Rectal smooth muscle tissue (tissue), 1 donor: ENCODE measurements around the gene RBL1.
"Not testable (repeated sequence)": the region's sequence is repeated elsewhere in the genome, so short reads cannot be mapped to it uniquely, and the experiment has no call there.

Experiments used
- H3K27ac ChIP-seq: one replicate; pipeline ENCODE4 v1.7.0; 2013; ENCODE audit warnings: low read depth, low read length, inconsistent platforms
- H3K27me3 ChIP-seq: one replicate; pipeline ENCODE4 v1.7.0; 2013; ENCODE audit warnings: low read length; ENCODE audit not compliant: control insufficient read depth, insufficient read depth
- H3K36me3 ChIP-seq: one replicate; pipeline ENCODE4 v1.7.0; 2013; ENCODE audit warnings: low read length; ENCODE audit not compliant: control insufficient read depth, insufficient read depth
- H3K4me1 ChIP-seq: one replicate; pipeline ENCODE4 v1.7.0; 2013; ENCODE audit warnings: low read length; ENCODE audit not compliant: control insufficient read depth, insufficient read depth
- H3K4me3 ChIP-seq: one replicate; pipeline ENCODE4 v1.7.0; 2013; ENCODE audit warnings: low read length
- H3K9ac ChIP-seq: one replicate; pipeline ENCODE4 v1.7.0; 2013; ENCODE audit warnings: low read length

The RBL1 gene

GRCh38 chr20:37111926-37112455 is 16.2 kb upstream of the RBL1 start:
- H3K27me3 ChIP-seq = no peaks in the 10 kb centered on the region
- no peak overlapping the region for H3K9ac ChIP-seq
- H3K4me3 ChIP-seq = no peak overlapping the region
- H3K36me3 ChIP-seq = no peaks in the 10 kb centered on the region
- H3K27ac ChIP-seq = no peak overlapping the region
- H3K4me1 ChIP-seq = no peaks in the 10 kb centered on the region

GRCh38 chr20:37108676-37109075 is 12.9 kb upstream of the RBL1 start:
- Histone ChIP-seq H3K27me3 (no peaks in the 10 kb centered on the region), H3K4me1 (no peaks in the 10 kb centered on the region), H3K9ac (no peak overlapping the region), H3K4me3 (no peak overlapping the region), H3K27ac (no peak overlapping the region), H3K36me3 (no peaks in the 10 kb centered on the region)

GRCh38 chr20:37102571-37102970 is 6.8 kb upstream of the RBL1 start:
- H3K27ac ChIP-seq = no peak overlapping the region

GRCh38 chr20:37096415-37097041 is 731 bp upstream of the RBL1 start:
- no peaks in the 10 kb centered on the region for H3K36me3 ChIP-seq
- no peaks in the 10 kb centered on the region for H3K4me1 ChIP-seq
- no peak overlapping the region for H3K27ac ChIP-seq
- no peak overlapping the region for H3K9ac ChIP-seq
- H3K27me3 ChIP-seq = no peaks in the 10 kb centered on the region
- peak overlapping the region; percentile 92 for H3K4me3 ChIP-seq

More at GRCh38 chr20:37102571-37102970, 6.8 kb upstream of the RBL1 start:
- H3K4me3 ChIP-seq = no peak overlapping the region
- no peaks in the 10 kb centered on the region for H3K36me3 ChIP-seq
- no peaks in the 10 kb centered on the region for H3K4me1 ChIP-seq
- no peak overlapping the region for H3K9ac ChIP-seq
- H3K27me3 ChIP-seq = no peaks in the 10 kb centered on the region

GRCh38 chr20:37095108-37095598 is 644 bp downstream of the RBL1 start:
- no peaks in the 10 kb centered on the region for H3K4me1 ChIP-seq
- H3K27me3 ChIP-seq = no peaks in the 10 kb centered on the region
- no peak overlapping the region for H3K27ac ChIP-seq
- no peaks in the 10 kb centered on the region for H3K36me3 ChIP-seq
- peak overlapping the region; percentile 74 for H3K9ac ChIP-seq
- peak overlapping the region; percentile 92 for H3K4me3 ChIP-seq

GRCh38 chr20:37090407-37090806 is 5.4 kb downstream of the RBL1 start:
- Histone ChIP-seq H3K4me1 (no peaks in the 10 kb centered on the region), H3K36me3 (no peaks in the 10 kb centered on the region), H3K9ac (no peak overlapping the region), H3K27ac (no peak overlapping the region), H3K27me3 (no peaks in the 10 kb centered on the region), H3K4me3 (no peak overlapping the region)

- no peak overlapping the region for H3K4me3 ChIP-seq
- no peaks in the 10 kb centered on the region for H3K4me1 ChIP-seq
- H3K9ac ChIP-seq = no peak overlapping the region
- no peaks in the 10 kb centered on the region for H3K27me3 ChIP-seq
- H3K36me3 ChIP-seq = peaks cover 2% of the 10 kb centered on the region
- no peak overlapping the region for H3K27ac ChIP-seq
Measured at GRCh38 chr20:37081717-37082289, 14.0 kb downstream of the RBL1 start.

GRCh38 chr20:37077009-37077408 is 18.8 kb downstream of the RBL1 start:
- Histone ChIP-seq H3K9ac (no peak overlapping the region), H3K4me1 (no peaks in the 10 kb centered on the region)

GRCh38 chr20:37075932-37076685 is 19.7 kb downstream of the RBL1 start:
- H3K4me1 ChIP-seq = no peaks in the 10 kb centered on the region
- no peaks in the 10 kb centered on the region for H3K27me3 ChIP-seq
- no peak overlapping the region for H3K27ac ChIP-seq
- H3K9ac ChIP-seq = no peak overlapping the region
- no peak overlapping the region for H3K4me3 ChIP-seq
- H3K36me3 ChIP-seq = no peaks in the 10 kb centered on the region

More at GRCh38 chr20:37077009-37077408, 18.8 kb downstream of the RBL1 start:
- Histone ChIP-seq H3K36me3 (peaks cover 1% of the 10 kb centered on the region), H3K27me3 (no peaks in the 10 kb centered on the region), H3K27ac (no peak overlapping the region), H3K4me3 (no peak overlapping the region)

GRCh38 chr20:37072293-37073196 is 23.3 kb downstream of the RBL1 start:
- H3K27me3 ChIP-seq = no peaks in the 10 kb centered on the region
- no peaks in the 10 kb centered on the region for H3K36me3 ChIP-seq
- H3K4me1 ChIP-seq = no peaks in the 10 kb centered on the region
- no peak overlapping the region for H3K4me3 ChIP-seq
- H3K27ac ChIP-seq = no peak overlapping the region
- no peak overlapping the region for H3K9ac ChIP-seq

- no peak overlapping the region for H3K9ac ChIP-seq
- H3K27ac ChIP-seq = no peak overlapping the region
- no peak overlapping the region for H3K4me3 ChIP-seq
- no peaks in the 10 kb centered on the region for H3K36me3 ChIP-seq
- no peaks in the 10 kb centered on the region for H3K27me3 ChIP-seq
- H3K4me1 ChIP-seq = no peaks in the 10 kb centered on the region
Measured at GRCh38 chr20:37071481-37071911, 24.3 kb downstream of the RBL1 start.

- H3K9ac ChIP-seq, H3K4me3 ChIP-seq, H3K27ac ChIP-seq, H3K4me1 ChIP-seq, H3K27me3 ChIP-seq, H3K36me3 ChIP-seq: not testable (repeated sequence)
Measured at GRCh38 chr20:37069563-37069962, 26.2 kb downstream of the RBL1 start.
